NOMO-1 treated with dmso at 0.1 percent for 144 hours (cell line): Measurements from ENCODE around the gene CHD2.

Experiments used
- DNase-seq: peaks from one replicate; lab custom pipeline; 2025; ENCODE audit not compliant: unreplicated experiment; lab: John Stamatoyannopoulos, UW

The CHD2 gene

DNA sequence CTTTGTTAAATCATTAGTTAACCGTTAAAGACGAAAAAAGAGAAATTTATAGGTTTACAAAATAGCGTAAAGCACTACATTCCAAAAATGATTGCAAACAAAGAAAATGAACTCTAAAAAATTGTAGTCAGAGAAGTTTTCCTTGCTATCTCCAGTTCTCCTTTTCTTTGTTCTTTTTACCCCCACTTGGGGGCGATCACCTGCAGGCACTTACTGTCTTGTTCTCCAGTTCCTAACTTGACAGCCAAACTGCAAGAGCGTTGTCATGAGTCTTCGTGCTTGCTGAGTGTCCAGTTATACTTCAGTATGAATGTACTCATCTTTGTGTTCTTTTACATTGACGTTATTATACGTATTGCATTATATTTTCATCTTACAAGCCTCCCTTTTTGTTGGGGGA is 54.5 kb downstream of the CHD2 start:
- DNase-seq = peak; percentile 8

DNA sequence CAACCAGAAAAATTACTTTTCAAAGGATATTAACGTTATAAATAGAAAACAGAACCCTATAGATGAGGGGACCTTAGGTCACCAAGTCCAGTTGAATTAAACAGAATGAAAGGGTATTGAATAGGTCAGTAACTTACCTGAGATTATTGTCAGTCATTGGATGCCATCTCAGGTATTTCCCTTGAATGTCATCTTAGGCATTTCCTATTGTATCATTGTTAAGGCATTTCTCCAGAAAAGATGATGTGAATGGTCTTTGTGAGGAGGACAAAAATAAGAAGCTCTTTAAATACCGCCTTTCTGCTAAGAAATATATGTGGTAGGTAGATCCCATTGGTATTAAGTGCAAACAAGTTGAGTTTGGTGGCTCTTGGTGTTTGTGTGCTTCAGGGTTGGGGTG is 55.6 kb downstream of the CHD2 start:
- DNase-seq = no peak

DNA sequence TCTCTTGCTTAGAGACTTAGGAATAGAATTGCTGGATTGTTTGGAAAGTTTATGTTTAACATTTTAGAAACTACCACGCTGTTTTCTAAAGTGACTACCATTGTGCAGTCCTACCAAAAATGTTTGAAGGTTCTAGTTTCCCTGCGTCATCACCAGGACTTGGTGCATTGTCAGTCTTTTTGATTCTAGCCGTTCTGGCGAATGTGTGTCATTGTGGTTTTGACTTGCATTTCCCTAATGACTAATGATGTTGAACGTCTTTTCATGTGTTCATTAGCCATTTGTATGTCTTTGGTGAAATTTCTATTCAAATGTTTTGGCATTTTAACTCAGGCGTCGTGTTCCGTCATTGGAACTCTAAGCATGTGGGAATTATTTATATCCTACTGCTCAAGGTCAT is 58.0 kb downstream of the CHD2 start:
- DNase-seq = no peak

DNA sequence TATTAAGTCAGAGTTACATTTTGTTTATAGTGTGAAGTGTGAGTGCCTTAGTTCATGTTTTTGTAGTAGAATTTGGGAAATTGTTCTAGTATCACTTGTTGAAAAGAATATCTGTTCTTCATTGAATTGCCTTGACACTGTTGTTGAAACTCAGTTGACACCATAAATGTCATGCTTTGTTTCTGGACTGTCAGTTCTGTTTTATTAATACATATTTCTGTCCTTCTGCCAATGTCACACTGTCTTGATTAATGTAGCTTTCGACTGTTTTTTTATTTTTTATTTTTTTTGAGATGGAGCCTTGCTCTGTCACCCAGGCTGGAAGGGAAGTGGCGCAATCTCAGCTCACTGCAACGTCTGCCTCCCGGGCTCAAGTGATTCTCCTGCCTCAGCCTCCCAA is 59.1 kb downstream of the CHD2 start:
- DNase-seq = no peak

DNA sequence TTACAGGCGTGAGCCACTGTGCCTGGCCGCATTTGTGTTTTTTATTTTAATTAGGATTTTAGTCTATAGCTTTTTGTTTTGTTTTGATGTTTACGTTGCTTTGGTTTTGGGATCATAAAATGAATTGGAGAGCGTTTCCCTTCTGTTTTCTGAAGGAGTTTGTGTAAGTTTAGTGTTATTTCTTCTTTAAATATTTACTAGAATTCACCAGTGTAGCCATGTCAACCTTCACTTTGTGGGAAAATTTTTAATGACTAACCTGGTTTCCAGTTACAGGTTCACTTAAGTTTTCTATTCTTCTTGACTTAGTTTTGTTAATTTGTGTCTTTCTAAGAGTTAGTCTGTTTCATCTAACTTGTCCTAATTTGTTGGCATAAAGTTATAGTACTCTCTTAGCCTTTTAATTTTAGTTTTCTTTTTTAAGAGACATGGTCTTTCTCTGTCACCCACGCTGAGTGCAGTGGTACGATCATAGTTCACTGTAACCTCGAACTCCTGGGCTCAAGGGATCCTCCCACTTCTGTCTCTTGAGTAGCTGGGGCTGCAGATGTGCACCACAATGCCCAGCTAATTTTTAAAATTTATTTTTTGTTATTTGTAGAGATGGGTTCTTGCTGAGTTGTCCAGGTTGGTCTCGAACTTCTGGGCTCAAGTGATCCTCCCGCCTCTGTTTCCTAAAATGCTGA is 61.0 kb downstream of the CHD2 start:
- no peak for DNase-seq

DNA sequence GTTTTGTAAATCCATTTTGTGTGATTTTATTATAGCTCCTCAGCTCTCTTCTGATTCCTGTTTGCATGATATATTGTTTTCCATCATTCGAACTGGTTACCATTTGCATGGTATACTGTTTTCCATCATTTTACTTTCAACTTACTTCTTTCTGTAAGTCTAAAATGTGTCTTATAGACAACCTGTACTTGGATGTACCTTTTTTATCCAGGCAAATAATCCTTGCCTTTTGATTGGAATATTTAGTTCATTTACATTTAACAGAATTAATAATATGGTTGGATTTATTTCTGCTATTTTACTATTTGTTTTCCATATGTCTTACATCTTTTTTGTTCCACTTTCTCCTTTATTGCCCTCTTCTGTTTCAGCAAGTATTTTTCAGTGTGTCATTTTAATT is 62.8 kb downstream of the CHD2 start:
- DNase-seq = no peak

DNA sequence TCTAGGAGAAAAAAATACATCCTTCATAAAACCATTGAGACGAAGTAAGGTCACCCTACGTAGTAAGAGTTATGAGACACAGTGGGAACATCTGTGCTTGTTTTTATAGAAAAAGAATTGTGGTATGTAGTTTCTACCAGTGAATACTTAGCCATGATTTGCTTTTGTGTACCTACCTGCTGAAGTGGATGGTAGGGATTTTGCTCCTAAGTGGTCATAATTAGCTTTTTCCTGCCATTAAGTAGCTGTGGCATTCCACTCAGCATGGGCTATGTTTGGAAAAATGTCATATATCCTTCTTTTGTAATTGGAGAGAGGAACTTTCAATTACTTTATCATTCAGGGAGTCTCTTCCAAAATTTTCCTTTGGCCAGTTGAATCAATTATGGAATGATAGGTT is 63.7 kb downstream of the CHD2 start:
- no peak for DNase-seq

DNA sequence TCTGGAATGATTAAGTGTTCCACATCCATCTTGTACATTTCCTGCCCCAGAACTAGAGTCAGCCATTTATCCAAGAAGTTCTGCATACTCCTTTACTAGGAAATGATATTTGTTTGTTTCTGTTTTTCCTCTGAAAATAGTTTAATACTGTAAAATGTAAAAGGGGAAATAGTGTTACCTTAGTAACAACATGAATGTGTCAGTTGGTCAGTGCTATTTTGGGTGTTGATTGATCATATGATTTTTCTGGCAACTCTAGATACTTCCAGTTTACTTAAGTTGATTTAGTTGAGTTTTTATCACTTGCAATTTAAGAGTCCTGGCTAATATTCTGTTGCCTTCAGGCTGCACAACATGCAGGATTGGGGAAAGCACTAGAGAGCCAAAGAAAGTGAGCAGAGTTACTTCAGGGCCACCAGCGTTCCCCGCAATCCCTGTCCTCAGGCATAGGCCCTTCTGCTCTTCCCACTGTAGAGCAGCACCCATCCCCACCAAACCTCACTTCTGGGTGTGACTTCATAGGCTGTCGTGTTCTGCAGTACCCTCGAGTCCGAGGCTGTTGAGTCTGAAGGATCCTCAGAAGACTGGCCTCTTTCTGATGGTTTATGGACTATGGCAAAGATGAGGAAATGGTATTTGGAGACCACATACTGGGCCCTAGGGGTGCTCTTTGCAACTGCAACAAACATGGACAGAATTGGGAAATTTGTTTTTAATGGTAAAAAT is 69.0 kb downstream of the CHD2 start:
- no peak for DNase-seq

DNA sequence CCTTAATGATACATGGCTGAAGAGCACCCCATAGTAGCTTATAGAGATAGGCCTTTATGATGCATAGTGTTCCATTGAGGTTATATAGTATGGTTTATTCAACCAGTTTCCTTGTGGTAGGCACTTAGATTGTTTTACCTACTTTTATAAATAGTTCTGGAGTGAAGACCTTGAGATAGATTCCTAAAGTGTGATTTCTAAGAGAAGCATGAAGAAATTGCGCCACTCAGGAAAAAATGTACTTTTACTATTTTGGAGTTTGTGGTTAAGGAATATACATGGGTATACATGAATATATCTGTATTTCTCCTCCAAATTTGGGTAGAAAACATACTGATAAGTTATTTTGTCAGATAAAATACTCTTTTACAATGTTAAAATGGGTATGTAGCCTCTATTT is 70.5 kb downstream of the CHD2 start:
- no peak for DNase-seq

DNA sequence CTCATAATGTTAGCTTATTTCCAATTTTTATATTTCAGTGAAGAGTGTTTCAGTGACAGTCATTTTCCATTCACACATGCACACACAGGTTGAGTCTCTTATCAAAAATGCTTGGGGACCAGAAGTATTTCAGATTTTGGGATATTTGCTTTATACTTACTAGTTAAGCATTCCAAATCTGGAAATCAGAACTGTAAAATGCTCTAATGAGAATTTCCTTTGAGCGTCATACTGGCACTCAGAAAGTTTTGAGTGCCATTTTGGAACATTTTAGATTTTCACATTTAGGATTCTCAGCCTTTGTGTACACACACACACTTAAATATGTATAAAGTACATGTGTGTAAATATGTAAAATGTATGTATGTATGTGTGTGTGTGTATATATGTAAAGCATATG is 71.0 kb downstream of the CHD2 start:
- DNase-seq = no peak

DNA sequence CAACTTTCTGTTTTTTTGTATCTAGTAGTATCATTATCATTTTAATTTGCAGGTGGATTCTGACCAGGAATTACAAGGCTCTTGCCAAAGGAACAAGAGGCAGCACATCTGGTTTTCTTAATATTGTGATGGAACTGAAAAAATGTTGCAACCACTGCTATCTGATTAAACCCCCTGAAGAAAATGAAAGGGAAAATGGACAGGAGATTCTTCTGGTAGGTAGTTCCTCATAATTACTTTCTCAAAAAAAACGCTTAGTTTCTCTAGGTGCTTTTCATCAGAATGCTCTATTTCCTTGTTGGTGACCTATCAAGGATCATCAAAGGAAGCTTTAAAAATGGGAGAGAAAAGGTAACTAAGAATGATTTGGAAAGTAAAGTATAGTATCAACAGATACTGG is 71.6 kb downstream of the CHD2 start:
- no peak for DNase-seq

DNA sequence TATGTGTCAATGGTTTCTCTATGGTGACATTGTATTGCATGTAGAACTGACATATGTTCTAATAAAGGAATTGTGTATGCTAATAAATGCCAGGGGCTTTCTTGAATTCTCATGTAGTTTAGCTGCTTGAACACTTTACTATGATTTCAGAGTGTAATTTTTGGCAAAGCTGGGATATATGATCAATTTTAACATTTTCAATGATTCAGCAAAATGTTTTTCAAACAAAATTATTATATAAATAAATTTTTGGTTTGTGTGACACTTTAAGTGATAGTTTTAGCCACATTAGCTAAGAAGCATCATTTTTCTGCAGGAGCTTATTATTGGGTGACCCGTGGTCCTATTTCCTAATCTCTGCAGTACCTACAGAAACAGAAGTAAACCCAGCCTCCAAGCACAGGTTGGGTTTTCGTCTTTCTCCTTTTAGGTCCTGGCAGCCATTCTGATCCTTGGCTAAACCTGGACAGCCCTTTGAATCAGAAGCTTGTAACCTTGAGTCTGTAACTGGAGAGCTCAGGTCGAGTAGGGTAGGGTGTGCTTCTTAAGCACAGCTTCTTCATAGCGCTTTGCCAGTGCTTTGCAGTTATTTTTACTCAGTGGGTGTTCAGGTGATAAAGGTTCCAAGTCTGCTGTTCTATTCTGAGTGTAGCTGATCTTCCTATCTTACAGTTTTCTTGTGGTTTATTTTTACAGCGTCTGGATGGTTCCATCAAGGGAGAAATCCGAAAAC is 74.2 kb downstream of the CHD2 start:
- DNase-seq = no peak

DNA sequence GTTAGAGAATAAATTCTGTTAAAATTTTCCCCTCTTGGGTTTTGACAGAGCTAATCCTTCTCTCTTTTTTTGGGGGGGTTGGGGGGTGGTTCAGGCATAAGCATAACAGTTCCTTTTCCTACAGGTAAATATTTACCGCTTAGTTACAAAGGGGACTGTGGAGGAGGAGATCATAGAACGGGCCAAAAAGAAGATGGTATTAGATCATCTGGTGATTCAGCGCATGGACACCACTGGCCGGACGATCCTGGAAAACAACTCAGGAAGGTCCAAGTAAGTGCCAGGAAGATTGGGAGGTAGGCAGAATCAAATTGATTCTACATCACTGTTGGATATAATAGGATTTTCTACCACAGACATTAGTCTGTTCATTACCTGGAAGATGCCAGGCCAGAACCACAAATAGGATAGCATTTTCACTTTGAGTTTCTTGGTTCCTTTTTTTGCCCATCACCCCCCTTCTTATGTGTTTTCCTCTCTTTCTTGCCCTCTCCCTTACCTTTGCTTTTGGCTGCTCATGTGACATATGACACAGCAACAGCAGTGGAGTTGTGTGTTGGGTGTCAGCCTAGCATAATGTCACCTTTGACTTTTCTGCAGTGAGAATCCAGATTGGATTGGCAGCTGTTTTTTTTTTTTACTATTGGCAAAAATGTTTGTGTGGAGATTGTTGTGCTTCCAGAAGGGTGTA is 79.0 kb downstream of the CHD2 start:
- no peak for DNase-seq

DNA sequence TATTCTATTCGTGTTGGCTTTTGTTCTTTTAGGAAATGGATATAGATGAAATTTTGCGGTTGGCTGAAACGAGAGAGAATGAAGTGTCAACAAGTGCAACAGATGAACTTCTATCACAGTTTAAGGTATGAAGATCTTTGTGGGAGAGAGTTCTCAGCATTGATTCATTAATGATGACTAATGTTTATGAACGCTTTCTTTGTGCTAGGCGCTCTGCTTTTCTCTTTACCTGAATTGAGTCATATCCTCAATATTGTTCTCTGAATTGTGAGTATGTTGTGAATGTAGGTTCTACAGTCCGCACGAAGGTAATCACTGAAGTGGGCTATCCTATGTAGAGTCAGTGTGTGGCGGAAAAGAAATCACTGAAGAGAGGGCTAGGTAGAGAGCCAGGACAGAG is 81.2 kb downstream of the CHD2 start:
- DNase-seq = no peak

DNA sequence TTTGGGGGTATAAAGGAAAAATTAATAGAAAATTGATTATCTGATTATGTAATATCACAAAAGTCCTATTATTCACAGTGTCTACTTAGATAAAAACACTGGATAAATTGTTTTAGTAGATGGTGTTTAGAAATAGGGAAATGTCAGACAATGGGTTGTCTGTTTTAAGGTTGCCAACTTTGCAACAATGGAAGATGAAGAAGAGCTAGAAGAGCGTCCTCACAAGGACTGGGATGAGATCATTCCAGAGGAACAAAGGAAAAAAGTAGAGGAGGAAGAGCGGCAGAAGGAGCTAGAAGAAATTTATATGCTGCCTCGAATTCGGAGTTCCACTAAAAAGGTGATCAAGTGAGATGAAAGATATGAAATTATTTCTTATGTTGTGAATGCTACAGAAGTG is 84.0 kb downstream of the CHD2 start:
- DNase-seq = no peak

DNA sequence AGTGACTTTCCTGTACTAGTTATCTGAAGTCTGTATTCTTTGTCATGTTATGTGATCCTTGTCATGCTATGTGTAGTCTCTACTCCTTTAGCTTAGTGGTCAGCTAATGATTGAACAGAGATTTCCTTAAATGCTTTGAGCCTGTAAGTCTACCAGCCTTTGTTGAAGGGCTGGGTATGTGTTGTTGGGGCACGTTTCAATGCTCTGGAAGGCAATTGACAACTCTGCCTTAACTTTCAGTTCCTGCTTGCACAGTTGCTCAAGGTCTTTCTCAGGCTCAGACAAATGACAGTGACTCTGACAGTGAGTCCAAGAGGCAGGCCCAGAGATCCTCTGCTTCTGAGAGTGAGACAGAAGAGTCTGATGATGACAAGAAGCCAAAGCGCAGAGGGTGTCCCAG is 89.3 kb downstream of the CHD2 start:
- no peak for DNase-seq

DNA sequence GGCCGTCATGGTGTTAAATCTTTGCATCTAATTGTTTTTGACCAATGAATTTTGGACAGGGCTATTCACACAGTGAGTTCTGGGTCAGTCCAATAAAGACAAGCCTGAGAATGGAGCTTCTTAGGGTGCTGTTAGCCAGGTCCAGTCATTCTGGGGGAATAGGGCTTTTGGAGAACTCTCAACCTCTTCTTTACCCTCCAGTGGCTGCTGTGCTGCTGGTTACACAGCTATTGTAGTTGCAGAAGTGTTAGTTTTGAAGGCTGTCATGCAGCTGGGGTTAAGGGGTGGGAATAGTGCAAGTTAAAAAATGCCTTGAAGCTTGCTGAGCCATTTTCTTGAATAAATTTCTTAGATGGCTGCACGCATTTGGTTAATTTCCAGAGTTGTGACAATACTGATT is 89.9 kb downstream of the CHD2 start:
- DNase-seq = no peak

DNA sequence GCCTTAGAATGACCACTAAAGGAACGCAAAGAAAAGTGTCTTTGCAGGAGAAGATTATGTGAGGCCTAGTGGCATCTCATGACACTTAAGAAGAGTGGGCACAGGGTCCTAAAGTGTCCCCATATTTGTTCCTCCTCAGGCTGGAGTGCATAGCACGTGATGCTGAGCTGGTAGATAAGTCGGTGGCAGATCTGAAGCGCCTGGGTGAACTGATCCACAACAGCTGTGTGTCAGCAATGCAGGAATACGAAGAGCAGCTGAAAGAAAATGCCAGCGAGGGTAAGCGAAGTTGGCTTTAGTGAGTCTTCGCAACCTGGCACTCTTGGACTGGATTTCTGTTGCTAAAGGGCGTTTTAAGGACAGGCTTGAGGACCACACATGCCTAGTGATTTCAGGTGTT is 92.6 kb downstream of the CHD2 start:
- no peak for DNase-seq

DNA sequence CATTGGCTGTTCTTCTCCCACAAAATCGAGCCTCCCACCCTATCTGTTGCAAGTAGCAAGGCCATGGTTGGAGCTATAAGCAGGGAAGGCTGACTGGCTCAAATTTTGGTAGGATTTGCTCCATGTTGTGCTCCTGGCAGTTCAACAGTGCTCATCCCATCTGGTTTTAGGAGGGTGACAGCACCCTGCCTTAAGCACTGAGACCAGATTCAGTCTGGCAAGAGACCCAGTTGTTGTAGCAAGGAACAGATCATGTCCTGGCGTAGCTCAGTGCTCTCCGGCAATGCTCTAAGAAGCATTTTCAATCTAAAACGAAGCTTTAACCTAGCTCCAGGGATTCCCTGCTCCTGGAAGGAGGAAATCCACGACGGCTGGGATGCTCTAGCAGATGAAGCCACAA is 97.7 kb downstream of the CHD2 start:
- DNase-seq = no peak

DNA sequence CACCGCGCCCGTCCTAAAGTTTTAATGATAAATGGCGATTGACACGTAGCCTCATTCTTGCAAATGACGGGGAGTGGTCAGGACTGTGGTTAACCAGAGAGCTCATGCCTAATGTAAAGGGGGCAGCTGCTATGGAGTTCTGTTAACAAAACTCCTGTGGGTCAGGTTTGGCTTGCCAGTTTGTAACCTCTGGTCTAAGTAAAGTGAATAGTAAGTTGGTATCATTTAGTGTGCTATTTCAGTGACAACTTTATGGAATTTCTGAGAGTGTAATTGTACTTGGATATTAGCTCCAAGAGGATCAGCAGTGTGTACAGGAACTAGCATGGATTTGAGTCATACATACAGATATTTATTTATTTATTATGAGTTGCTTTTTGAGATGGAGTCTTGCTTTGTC is 101.0 kb downstream of the CHD2 start:
- DNase-seq = no peak

DNA sequence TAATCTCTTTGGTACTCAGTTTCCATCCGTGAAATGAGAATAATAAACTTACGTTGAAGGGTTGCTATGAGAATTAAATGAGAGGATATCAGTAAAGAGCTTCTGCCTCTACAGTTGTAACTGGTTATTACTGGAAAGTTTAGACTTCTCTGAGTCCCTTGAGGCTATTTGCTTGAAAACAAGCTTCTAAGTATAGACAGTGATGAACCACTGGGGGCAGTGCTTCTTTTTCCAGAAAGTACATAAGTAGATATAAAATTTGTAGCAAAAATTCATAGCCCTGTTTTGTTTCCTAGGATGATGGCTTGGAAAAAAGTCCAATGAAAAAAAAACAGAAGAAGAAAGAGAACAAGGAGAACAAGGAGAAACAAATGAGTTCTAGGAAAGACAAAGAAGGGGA is 101.8 kb downstream of the CHD2 start:
- DNase-seq = no peak

DNA sequence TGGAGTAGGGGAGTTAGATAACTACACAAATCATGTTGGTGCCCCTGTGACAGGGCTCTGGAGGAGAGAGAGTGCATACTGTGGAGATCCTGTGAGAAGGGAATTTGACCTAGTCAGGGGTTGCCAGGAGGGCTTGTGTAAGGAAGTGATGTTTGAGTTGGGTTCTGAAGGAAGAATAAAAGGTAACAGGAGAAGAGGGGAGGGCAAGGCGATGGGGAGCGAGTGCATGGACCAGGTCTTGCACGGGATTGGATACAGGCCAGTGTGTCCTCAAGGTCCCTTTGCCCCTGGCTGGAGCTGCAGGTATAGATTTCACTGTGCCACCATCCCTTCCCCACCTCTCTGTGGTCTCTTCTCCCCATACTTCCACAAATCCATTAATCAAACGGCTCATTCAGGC is 105.0 kb downstream of the CHD2 start:
- DNase-seq = no peak
